A549 (cell line): Measurements from ENCODE around the gene FIZ1. TPM values are rescaled to one million over a fixed set of nuclear protein-coding genes. Genes with fewer than 3 reads are reported as not detected.

Source experiments
- ATAC-seq, 2 experiments: fragments of 200-7000 bp in 1 of 2; fragments of >200 bp in 1 of 2; cut with Nextera tagmentation in 1 of 2; cut with Tn5 transposase in 1 of 2; 3 replicates each; pipeline versions ENCODE4 v1.8.0 to v1.9.1; 2018 to 2020; ENCODE audit warnings: mild to moderate bottlenecking in 1 of 2, moderate library complexity in 1 of 2
- CTCF ChIA-PET: fragments of 300-600 bp; sonication (Branson Sonifier 250); formaldehyde crosslinking; extraction: SDS; loops from one replicate; lab custom pipeline; 2021; ENCODE audit warnings: antibody characterized with exemption, inconsistent platforms; lab: Yijun Ruan, JAX
- POLR2A ChIA-PET: fragments of 350-600 bp; formaldehyde crosslinking; extraction: SDS; loops from one replicate; lab custom pipeline; 2021; ENCODE audit warnings: antibody characterized with exemption, inconsistent platforms; lab: Yijun Ruan, JAX
- DNase-seq, 2 experiments: peaks; one replicate each; pipeline versions ENCODE4 v3.0.0 to v3.0.0-alpha.2; 2011 to 2016; ENCODE audit warnings: low read depth in 1 of 2, low spot score in 1 of 2
- FAIRE-seq: peaks from 2 replicates; lab custom pipeline; 2011; peaks lifted over from hg19 to GRCh38; lab: Jason Lieb, UNC
- H3K27ac ChIP-seq, 2 experiments: fragments of >200 bp; sonication (Bioruptor Twin); formaldehyde crosslinking; 3 replicates each; pipeline ENCODE4 v1.5.1; 2016 to 2017
- H3K4me1 ChIP-seq: fragments of >200 bp; sonication (Bioruptor Twin); formaldehyde crosslinking; 3 replicates; pipeline ENCODE4 v1.6.1; 2016
- H3K4me2 ChIP-seq: fragments of >200 bp; sonication (Bioruptor Twin); formaldehyde crosslinking; 3 replicates; pipeline ENCODE4 v1.6.1; 2016
- H3K4me3 ChIP-seq: fragments of >200 bp; sonication (Bioruptor Twin); formaldehyde crosslinking; 3 replicates; pipeline ENCODE4 v1.5.1; 2016
- H3K9me3 ChIP-seq: fragments of >200 bp; sonication (Bioruptor Twin); formaldehyde crosslinking; 3 replicates; pipeline ENCODE4 v1.6.1; 2016
- ATOH8 ChIP-seq: fragments of 250-450 bp; sonication (Bioruptor Pico); IDR thresholded peaks from 2 replicates; pipeline ENCODE4 v1.5.0; 2020; ENCODE audit warnings: low read depth, mild to moderate bottlenecking, moderate library complexity
- BHLHE40 ChIP-seq: IDR thresholded peaks from 2 replicates; pipeline ENCODE4 v1.6.1; 2012; ENCODE audit warnings: low read depth, low read length, inconsistent platforms
- CBX2 ChIP-seq: fragments of 200-600 bp; sonication (generic); IDR thresholded peaks from 2 replicates; pipeline ENCODE4 v1.6.1; 2016; ENCODE audit warnings: low read depth, mild to moderate bottlenecking, borderline replicate concordance
- CBX8 ChIP-seq: fragments of 200-600 bp; sonication (generic); IDR thresholded peaks from 2 replicates; pipeline ENCODE4 v1.6.1; 2016
- CEBPB ChIP-seq, 2 experiments: fragments of >200 bp in 1 of 2; sonication (Bioruptor Twin) in 1 of 2; formaldehyde crosslinking in 1 of 2; IDR thresholded peaks; 2 replicates each; pipeline ENCODE4 v1.6.1; 2012 to 2016
- CHD2 ChIP-seq: fragments of 150-350 bp; IDR thresholded peaks from 2 replicates; pipeline ENCODE4 v1.6.1; 2014; ENCODE audit warnings: low read length; ENCODE audit not compliant: partially characterized antibody
- CTCF ChIP-seq: fragments of >200 bp; sonication (Bioruptor Twin); formaldehyde crosslinking; IDR thresholded peaks from 3 replicates; pipeline ENCODE4 v1.5.1; 2016
- E2F6 ChIP-seq: IDR thresholded peaks from 2 replicates; pipeline ENCODE4 v1.6.1; 2012; ENCODE audit warnings: low read depth, borderline replicate concordance
- EHF ChIP-seq: fragments of 250-450 bp; sonication (Bioruptor Pico); IDR thresholded peaks from 2 replicates; pipeline ENCODE4 v1.5.0; 2020; ENCODE audit warnings: mild to moderate bottlenecking
- EP300 ChIP-seq, 2 experiments: fragments of >200 bp; sonication (Bioruptor Twin); formaldehyde crosslinking; IDR thresholded peaks; 2 replicates in 1 of 2; 3 replicates in 1 of 2; pipeline ENCODE4 v1.6.1; 2016 to 2017
- ESRRA ChIP-seq: fragments of 150-350 bp; IDR thresholded peaks from 2 replicates; pipeline ENCODE4 v1.6.1; 2014; ENCODE audit warnings: mild to moderate bottlenecking, low read length, borderline replicate concordance
- HDAC2 ChIP-seq: fragments of 200-600 bp; sonication (generic); IDR thresholded peaks from 2 replicates; pipeline ENCODE4 v1.6.1; 2016
- HEYL ChIP-seq: fragments of 250-450 bp; sonication (Bioruptor Pico); IDR thresholded peaks from 2 replicates; pipeline ENCODE4 v1.8.0; 2021; ENCODE audit warnings: mild to moderate bottlenecking, moderate library complexity
- HMGXB4 ChIP-seq: fragments of 250-450 bp; sonication (Bioruptor Pico); IDR thresholded peaks from 2 replicates; pipeline ENCODE4 v1.5.0; 2021; ENCODE audit warnings: mild to moderate bottlenecking, moderate library complexity, borderline replicate concordance
- HOXA7 ChIP-seq: fragments of 250-450 bp; sonication (Bioruptor Pico); IDR thresholded peaks from 2 replicates; pipeline ENCODE4 v1.5.0; 2020; ENCODE audit warnings: mild to moderate bottlenecking, moderate library complexity
- HOXB13 ChIP-seq: fragments of 250-450 bp; sonication (Bioruptor Pico); IDR thresholded peaks from 2 replicates; pipeline ENCODE4 v1.5.0; 2020; ENCODE audit warnings: low read depth, mild to moderate bottlenecking, moderate library complexity
- HOXB5 ChIP-seq: fragments of 250-450 bp; sonication (Bioruptor Pico); IDR thresholded peaks from 2 replicates; pipeline ENCODE4 v1.5.0; 2020; ENCODE audit warnings: mild to moderate bottlenecking, moderate library complexity
- KDM1A ChIP-seq: fragments of 200-600 bp; sonication (generic); IDR thresholded peaks from 2 replicates; pipeline ENCODE4 v1.6.1; 2016; ENCODE audit warnings: low read depth, mild to moderate bottlenecking
- MAFK ChIP-seq: fragments of 450-650 bp; IDR thresholded peaks from 2 replicates; pipeline ENCODE4 v1.6.1; 2014; ENCODE audit not compliant: partially characterized antibody
- MAX ChIP-seq: IDR thresholded peaks from 2 replicates; pipeline ENCODE4 v1.6.1; 2012
- MYC ChIP-seq: IDR thresholded peaks from 2 replicates; pipeline ENCODE4 v1.6.1; 2012; ENCODE audit warnings: mild to moderate bottlenecking, inconsistent platforms, low read length, improper control_type of control experiment, borderline replicate concordance
- NPAS2 ChIP-seq: fragments of 250-450 bp; sonication (Bioruptor Pico); IDR thresholded peaks from 2 replicates; pipeline ENCODE4 v1.8.0; 2022; ENCODE audit warnings: mild to moderate bottlenecking, moderate library complexity, borderline replicate concordance
- NR3C1 ChIP-seq: fragments of >200 bp; sonication (Bioruptor Twin); formaldehyde crosslinking; IDR thresholded peaks from 3 replicates; pipeline ENCODE4 v1.6.1; 2017
- PBX3 ChIP-seq: IDR thresholded peaks from 2 replicates; pipeline ENCODE4 v1.6.1; 2012
- RAD21 ChIP-seq, 2 experiments: fragments of >200 bp in 1 of 2; sonication (Bioruptor Twin) in 1 of 2; formaldehyde crosslinking in 1 of 2; IDR thresholded peaks in 1 of 2; conservative IDR thresholded peaks in 1 of 2; 2 replicates in 1 of 2; 3 replicates in 1 of 2; pipeline ENCODE4 v1.6.1; 2012 to 2018; ENCODE audit warnings: inconsistent platforms in 1 of 2
- RARB ChIP-seq: fragments of 250-450 bp; sonication (Bioruptor Pico); IDR thresholded peaks from 2 replicates; pipeline ENCODE4 v1.8.0; 2021; ENCODE audit warnings: mild to moderate bottlenecking, moderate library complexity
- RFX5 ChIP-seq: fragments of 450-650 bp; IDR thresholded peaks from 2 replicates; pipeline ENCODE4 v1.7.1; 2014; ENCODE audit warnings: antibody characterized with exemption, mild to moderate bottlenecking, moderate library complexity
- SMC3 ChIP-seq: fragments of >200 bp; sonication (Bioruptor Twin); formaldehyde crosslinking; IDR thresholded peaks from 3 replicates; pipeline ENCODE4 v1.6.1; 2018; ENCODE audit warnings: inconsistent platforms
- SREBF2 ChIP-seq: fragments of 450-650 bp; IDR thresholded peaks from 2 replicates; pipeline ENCODE4 v1.6.1; 2014; ENCODE audit warnings: mild to moderate bottlenecking, moderate library complexity
- TP53 ChIP-seq: fragments of 250-450 bp; sonication (Bioruptor Pico); IDR thresholded peaks from 2 replicates; pipeline ENCODE4 v1.5.0; 2021; ENCODE audit warnings: mild to moderate bottlenecking, moderate library complexity
- ZC3H11A ChIP-seq: fragments of 450-650 bp; IDR thresholded peaks from 2 replicates; pipeline ENCODE4 v1.6.1; 2014; ENCODE audit warnings: antibody characterized with exemption, mild to moderate bottlenecking
- ZFP36 ChIP-seq: fragments of 450-650 bp; IDR thresholded peaks from 2 replicates; pipeline ENCODE4 v1.6.1; 2014; ENCODE audit warnings: borderline replicate concordance; ENCODE audit not compliant: partially characterized antibody
- WGBS: methylation state at CpG from one replicate; pipeline ENCODE4 v1.1.6; 2017; ENCODE audit errors: missing lambda C conversion rate; 5-methylcytosine and 5-hydroxymethylcytosine counted together
- polyA plus RNA-seq, 4 experiments: library from polyadenylated mRNA; depleted of rRNA in 3 of 4; stranded (reverse); fragments of >200 nt; fragmentation: RNase III in 1 of 4; extraction: RNeasy Plus Mini Kit Qiagen cat#74134 plus additional on column Dnase treatment in 1 of 4; gene quantifications; 2 replicates in 3 of 4; 3 replicates in 1 of 4; pipeline ENCODE4 v1.2.3, GENCODE V29; 2011 to 2017

FIZ1 gene
- polyA plus RNA-seq, 2 of the 4 experiments (the other 2 are of a cell fraction): 10.3 to 16.9 TPM

- TF ChIP-seq NR3C1 (no peak), CBX2 (no peak), HDAC2 (0 out of 2 replicates have a peak, but pooled peaks have one; percentile 73), EHF (CRISPR knock-in tag) (0 out of 2 replicates have a peak, but pooled peaks have one; percentile 16), MYC (no peak), KDM1A (peak; percentile 86), ZC3H11A (no peak), RFX5 (0 out of 2 replicates have a peak, but pooled peaks have one; percentile 17), SREBF2 (no peak), MAFK (no peak), PBX3 (no peak), EP300 (IDR thresholded peaks at IDR 0.05) (no peak), E2F6 (no peak), HEYL (CRISPR knock-in tag) (no peak), SMC3 (no peak), TP53 (no peak), ZFP36 (no peak), BHLHE40 (no peak), HOXA7 (CRISPR knock-in tag) (no peak), CEBPB (IDR thresholded peaks at IDR 0.05) (no peak; a peak in 1 of 4 replicates), CHD2 (no peak), ATOH8 (CRISPR knock-in tag) (peak; percentile 38; the same call in 1 of the 2 replicates), CTCF (no peak), NPAS2 (no peak), HOXB13 (CRISPR knock-in tag) (0 out of 2 replicates have a peak, but pooled peaks have one; percentile 55), HOXB5 (CRISPR knock-in tag) (peak; percentile 66; the same call in 1 of the 2 replicates)
These were observed 52.3 kb downstream of the FIZ1 start (continued) for GRCh38 chr19:55546822-55547614.

- WGBS: 93% methylated on average over 10 of the region's 11 CpGs
- H3K9me3 ChIP-seq: no peaks in the 10 kb centered on the region
- ChIA-PET CTCF (interaction anchor here (0.7 to 7.6 kb wide), 11 partner anchors 15 to 405 kb away, joined by 3 to 43 read pairs (median 7); partner anchors contain the start of gene ZNF865), POLR2A (interaction anchor here (4.7 kb wide), 1 partner anchor 54 kb away, joined by 44 read pairs; the partner anchor contains the start of genes FIZ1 and ZNF524)
- DNase-seq (no peak), FAIRE-seq (no peak), ATAC-seq (no peak)
- peaks cover 61% of the 10 kb centered on the region for H3K4me1 ChIP-seq
- peak overlapping the region; percentile 97 to 99 for H3K27ac ChIP-seq
- peak overlapping the region; percentile 82 for H3K4me2 ChIP-seq
- no peak overlapping the region for H3K4me3 ChIP-seq
- TF ChIP-seq MAX: no peak
- no peak for TF ChIP-seq ZFP36
- no peak for TF ChIP-seq RARB
- TF ChIP-seq MAFK: no peak
- no peak for TF ChIP-seq MYC
- no peak for TF ChIP-seq SMC3
- no peak for TF ChIP-seq HMGXB4 (CRISPR knock-in tag)
- TF ChIP-seq CBX8: no peak
- TF ChIP-seq RAD21 (conservative IDR thresholded peaks at IDR 0.05 in 1 of 2, IDR thresholded peaks at IDR 0.05 in 1 of 2): no peak
- TF ChIP-seq ESRRA: no peak
These were observed 53.3 kb downstream of the FIZ1 start for GRCh38 chr19:55546011-55546410.
